ENCODE measurements around the gene HCFC1R1.

HCFC1R1 gene

GRCh38 chr16:2979669-2980226 lies 44.0 kb downstream of the HCFC1R1 start:
- H3K4me3 ChIP-seq (ENCODE audit: low read depth, low read length), result peak overlapping the region; percentile 72

GRCh38 chr16:2977440-2977839 lies 46.3 kb downstream of the HCFC1R1 start:
- no peak overlapping the region for H3K4me3 ChIP-seq (ENCODE audit: low read depth, low read length)

GRCh38 chr16:2976673-2977072 lies 47.1 kb downstream of the HCFC1R1 start:
- no peak overlapping the region for H3K4me3 ChIP-seq (ENCODE audit: low read depth, low read length)

- no peak overlapping the region for H3K4me3 ChIP-seq (ENCODE audit: low read depth, low read length)
Measured at GRCh38 chr16:2976201-2976600, 47.5 kb downstream of the HCFC1R1 start.

- H3K4me3 ChIP-seq (ENCODE audit: low read depth, low read length), result no peak overlapping the region
Measured at GRCh38 chr16:2975161-2975795, 48.5 kb downstream of the HCFC1R1 start.

GRCh38 chr16:2974319-2975056 lies 49.3 kb downstream of the HCFC1R1 start:
- H3K4me3 ChIP-seq (ENCODE audit: low read depth, low read length), result no peak overlapping the region

- no peak overlapping the region for H3K4me3 ChIP-seq (ENCODE audit: low read depth, low read length)
Measured at GRCh38 chr16:2973605-2974318, 50.0 kb downstream of the HCFC1R1 start.

- no peak overlapping the region for H3K4me3 ChIP-seq (ENCODE audit: low read depth, low read length)
Measured at GRCh38 chr16:2973093-2973492, 50.6 kb downstream of the HCFC1R1 start.
